ELF-1 (cell line): ENCODE results near the gene SLC37A3.
"Not testable (repeated sequence)": the region's sequence is repeated elsewhere in the genome, so short reads cannot be mapped to it uniquely, and the experiment has no call there.

Experiments
- DNase-seq: peaks from one replicate; pipeline ENCODE4 v3.0.0-alpha.2; 2016; ENCODE audit warnings: low read depth, low spot score

SLC37A3 gene

DNA sequence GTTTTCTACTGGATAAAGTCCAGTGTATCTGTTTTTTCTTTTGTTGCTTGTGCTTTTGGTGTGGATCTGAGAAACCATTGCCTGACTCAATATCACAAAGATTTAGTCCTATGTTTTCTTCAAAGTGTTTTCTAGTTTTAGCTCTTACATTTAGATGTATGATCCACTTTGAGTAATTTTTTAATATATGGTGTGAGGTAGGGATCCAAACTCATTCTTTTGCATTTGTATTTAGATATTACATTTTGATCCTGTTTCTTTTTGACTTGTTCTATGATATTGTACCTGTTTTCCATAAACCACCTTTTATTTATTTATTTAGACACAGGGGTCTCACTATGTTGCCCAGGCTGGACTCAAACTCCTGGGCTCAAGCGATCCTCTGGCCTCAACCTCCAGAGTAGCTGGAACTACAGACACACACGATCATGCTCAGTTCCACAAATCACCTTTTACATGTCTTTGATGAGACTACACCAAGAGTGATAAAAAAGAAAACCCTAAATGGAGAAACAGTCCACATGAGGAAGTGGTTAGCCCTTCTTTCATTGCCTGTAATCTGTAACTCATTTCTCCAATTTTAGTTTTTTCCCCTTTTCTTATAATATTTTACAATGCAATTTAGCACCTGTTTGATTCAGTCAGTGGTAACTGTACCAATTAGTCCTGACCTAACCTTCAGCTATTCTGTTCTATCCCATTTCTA lies 86.0 kb downstream of the SLC37A3 start:
- no peak for DNase-seq

DNA sequence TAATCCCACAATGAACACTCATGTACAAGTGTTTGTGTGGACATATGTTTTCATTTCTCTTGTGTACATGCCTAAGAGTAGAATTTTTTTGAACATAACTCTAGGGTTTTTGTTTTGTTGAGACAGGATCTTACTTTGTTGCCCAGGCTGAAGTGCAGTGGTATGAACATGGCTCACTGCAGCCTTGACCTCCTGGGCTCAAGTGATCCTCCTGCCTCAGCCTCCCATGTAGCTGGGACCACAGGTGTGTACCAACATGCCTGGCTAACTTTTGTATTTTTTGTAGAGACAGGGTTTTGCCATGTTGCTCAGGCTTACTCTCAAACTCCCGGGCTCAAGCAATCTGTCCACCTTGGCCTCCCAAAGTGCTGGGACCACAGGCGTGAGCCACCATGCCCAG lies 87.2 kb downstream of the SLC37A3 start:
- not testable (repeated sequence) for DNase-seq

DNA sequence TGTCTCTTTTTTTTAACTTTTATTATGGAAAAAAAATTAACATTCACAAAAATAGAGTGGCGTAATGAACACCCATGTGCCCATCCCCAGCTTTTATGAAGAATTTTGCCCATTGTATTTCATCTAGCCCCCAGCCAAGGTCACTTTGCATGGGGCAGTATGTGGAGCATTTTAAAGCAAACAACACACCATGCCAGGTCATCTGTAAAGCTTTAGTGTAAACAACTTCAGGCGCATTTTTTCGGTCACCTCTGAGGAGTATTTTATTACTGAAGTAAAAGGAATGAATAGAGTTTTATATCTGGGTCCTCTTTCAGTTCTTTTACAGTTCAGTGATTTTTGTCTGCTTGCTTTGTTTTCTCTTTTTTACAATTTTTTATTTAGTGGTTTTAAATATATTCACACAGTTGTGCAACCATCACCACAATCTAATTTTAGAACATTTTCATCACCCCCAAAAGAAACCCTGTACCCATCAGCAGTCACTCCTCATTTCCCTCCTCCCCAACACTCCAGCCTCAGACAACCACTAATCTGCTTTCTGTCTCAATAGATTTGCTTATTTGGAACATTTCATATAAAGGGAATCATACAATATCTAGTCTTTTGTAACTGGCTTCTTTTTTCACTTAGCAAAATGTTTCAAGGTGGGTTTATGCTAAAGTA lies 87.9 kb downstream of the SLC37A3 start:
- DNase-seq, result no peak

DNA sequence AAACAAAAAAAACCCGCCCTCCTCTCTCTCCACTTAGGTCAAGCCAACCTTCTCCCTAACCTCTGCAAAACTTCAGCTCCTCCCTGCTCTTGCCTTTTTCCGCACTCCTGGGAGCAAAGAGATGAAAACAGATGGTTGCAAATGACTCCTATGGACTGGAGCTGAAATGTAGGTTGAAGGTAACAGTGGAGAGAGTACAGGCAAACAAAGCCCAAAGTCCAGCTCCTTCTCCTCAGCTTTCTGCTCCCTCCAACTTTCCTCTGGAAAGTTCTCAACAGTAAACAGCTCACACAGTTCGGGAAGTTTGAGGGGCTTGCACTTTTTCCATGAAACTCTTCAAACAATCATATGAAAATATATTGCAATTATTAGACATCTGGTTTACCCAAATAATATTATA lies 90.3 kb downstream of the SLC37A3 start:
- no peak for DNase-seq

DNA sequence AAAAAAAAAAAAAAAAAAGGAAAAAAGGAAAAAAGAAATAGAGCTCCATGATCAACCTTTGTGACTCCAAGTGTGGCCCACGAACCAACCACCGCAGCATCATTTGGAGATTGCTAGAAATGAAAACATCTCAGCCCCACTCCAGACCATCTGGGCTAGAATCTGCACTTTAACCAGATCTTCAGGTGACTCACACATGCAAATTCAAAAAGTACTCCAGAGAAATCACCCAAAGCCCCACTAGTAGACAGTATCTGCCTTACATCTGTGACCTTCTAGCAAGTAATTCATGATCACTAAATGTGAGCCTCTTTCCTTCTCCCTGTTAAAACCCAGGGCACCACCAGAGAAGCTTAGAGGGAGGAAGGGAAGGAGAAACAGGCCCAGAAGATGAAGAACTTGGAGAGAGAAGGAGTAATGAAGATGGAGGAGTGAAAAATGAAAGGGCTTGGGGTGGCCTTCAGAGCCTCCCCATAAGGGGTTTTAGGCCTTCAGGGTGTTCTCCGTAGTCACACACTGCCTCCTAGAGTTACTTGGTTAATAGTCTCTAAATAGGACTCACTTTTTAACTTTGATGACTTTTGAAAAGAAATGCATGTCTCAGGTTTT lies 94.0 kb downstream of the SLC37A3 start:
- DNase-seq, result no peak

DNA sequence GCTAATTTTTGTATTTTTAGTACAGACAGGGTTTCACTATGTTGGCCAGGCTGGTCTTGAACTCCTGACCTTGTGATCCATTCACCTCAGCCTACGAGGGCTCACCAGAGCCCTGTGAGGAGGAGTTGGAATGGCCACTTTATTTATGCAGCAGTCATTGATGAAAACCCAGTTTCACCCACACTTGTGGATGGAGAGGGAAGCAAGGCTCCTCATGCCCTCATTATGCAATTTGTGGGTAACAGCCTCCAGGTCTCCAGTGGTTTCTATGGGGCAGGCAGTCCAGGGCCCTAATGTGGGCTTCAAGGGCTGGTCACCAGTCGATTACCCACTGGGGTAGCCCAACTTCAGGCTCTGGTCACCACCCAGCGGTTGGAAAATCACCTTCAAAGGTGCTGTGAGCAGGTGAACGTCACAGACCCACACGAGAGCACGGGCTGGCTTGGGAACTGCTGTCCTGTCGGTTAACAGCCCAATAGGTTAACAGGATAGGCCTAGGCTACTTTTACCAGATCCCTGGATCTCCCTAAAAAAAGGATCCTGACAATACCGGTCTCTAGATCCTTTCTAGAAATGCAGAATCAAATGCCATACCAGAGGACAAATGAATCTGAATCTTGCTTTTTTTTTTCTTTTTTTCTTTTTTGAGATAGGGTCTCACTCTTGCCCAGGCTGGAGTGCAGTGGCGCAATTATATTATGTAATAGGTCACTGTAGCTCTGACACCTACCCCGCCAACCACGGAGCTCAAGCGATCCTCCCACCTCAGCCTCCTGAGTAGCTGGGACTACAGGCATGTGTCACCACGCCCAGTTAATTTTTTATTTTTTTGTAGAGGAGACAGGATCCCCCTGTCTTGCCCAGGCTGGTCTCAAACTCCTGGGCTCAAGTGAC lies 97.8 kb downstream of the SLC37A3 start:
- DNase-seq, result no peak

DNA sequence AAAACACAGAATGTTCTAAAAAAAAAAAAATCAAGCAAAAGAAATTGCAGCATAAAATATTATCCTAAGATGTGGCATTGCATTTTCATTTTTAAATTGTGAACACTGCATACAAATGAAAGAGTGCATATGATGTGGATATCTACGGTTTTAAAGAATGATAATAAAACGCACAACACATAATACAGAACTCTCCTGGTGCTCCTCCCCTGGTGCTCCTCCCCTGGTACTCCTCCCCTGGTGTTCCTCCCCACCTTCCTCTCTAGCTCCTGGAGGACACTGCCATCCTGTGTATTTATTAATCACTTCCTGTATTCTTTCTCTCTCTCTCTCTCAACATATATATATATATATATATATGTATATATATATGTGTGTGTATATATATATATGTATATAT lies 100.1 kb downstream of the SLC37A3 start:
- no peak for DNase-seq

DNA sequence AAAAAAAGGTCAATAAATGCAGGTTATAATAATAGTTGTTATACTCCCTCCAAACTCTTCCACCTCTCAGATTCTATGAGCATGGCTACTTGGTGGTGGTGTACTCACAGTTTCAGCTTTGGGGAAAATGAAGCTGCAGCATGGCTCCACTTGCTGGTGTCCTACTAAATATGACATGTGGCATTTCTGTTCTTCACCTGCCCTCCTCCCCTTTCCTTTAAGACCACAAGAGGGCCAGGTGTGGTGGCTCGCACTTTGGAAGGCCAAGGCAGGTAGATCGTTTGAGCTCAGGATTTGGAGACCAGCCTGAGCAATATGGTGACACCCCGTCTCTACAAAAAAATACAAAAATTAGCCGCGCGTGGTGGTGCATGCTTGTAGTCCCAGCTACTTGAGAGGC lies 101.1 kb downstream of the SLC37A3 start:
- DNase-seq, result no peak

DNA sequence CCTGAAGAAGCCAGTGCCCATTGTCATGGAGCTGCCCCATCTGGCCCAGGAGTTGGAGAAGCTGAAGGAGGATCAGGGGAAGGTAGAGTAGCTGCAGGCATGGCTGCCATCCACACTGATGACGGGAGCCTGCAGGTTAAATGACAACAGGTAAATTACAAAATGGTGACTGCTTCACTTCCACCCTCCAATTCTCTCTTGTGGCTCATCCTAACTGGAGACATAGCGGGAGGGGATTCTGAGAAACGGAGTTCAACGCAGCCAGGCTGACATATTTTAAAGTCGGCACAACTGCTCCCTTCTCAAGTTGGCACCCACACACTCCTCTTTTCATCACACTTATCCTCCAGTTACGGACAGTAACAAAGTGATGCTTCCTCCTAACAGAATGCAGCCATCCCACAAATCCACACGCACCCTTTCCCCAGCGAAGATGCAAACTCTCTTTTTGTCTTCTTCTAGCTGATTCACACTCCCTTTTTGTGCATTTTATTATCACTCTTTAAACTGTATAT lies 103.0 kb downstream of the SLC37A3 start:
- no peak for DNase-seq

DNA sequence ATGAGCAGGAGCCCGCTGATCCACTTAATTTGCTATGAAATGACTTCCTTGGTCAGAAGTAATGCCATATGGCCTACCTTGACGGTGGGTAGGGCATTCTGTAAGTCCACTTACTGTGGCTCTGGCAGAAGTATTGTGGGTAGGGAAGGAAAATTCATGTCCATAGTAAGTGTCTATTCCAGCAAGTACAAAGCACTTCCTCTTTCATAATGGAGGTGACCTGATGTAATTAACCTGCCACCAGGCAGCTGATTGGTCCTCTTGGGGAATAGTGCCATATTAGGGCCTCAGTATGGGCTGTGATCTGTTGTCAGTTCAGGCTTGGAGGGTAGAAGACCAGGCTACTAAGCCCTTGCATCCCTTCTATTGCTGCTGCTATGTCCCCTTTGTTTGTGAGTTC lies 103.9 kb downstream of the SLC37A3 start:
- DNase-seq, result no peak

DNA sequence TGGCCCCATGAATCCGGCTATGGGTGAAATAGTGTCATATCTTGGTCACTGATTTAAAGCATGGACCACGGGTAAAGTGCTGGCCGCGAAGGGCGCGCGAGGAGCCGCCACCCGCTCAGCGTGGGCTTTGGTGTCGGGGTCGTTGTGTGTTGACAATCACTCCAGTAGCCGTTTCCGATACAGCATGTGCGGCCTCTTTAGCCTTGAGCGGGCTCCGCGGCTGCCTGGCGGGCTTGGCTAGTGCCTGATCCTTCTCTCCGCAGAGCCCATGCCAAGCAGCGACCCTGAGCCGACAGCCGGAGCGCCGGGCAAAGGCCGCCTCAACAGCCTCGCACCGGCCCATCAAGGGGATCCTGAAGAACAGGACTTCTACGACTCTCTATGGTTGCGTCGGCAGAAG lies 105.9 kb downstream of the SLC37A3 start:
- DNase-seq, result no peak

DNA sequence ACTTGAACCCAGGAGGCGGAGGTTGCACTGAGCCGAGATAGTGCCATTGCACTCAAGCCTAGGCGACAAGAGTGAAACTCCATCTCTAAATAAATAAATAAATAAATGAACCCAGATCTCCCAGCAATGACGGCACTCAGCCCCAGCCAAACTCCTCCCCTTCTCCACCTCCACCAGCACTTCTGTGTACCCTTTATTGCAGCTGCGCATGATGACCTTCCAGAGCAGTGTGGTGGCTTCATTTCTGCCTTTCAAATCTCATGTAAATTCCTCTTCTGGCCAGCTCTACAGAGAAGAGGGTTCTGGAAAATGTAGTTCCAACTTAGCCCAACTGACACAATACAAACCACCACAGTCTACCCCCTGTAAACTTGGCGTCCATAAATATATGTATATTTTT lies 108.5 kb downstream of the SLC37A3 start:
- DNase-seq, result no peak

DNA sequence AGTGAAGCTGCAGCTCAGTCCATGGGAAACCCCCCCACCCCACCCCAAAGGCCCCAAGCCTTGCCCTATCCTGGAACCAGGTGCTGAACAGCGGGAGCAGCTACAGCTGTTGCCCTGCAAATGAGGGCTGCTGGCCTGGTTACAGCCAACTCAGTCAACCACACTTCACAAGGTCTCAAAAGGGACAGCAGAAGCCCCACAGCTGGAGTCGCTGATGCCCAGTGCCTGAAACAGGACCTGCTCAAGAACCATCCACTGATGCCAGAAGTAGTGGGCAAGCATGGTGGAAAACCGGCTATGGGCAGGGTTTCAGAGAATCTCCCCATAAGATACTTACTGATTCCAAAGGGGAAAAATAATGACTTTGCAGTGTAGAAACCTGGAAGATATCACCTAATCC lies 110.3 kb downstream of the SLC37A3 start:
- DNase-seq, result no peak

DNA sequence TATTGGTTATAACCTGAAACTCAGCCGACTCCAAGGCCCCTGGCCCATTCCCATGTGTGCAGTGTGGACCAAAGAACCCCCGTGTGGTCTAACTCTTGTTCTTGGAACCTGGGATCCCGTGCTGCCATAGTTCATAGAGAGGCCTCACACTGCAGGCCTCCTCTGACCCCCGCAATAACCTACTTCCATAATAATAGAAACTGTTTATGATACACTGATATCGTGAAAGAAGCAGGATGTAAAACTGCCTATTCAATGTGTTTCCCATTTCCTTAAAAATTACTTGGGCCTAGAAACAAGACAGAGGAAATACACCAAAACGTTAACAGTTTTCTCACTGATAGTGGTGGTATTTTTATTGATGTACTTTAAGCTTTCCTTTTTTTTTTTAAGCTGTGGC lies 112.4 kb downstream of the SLC37A3 start:
- DNase-seq, result no peak

DNA sequence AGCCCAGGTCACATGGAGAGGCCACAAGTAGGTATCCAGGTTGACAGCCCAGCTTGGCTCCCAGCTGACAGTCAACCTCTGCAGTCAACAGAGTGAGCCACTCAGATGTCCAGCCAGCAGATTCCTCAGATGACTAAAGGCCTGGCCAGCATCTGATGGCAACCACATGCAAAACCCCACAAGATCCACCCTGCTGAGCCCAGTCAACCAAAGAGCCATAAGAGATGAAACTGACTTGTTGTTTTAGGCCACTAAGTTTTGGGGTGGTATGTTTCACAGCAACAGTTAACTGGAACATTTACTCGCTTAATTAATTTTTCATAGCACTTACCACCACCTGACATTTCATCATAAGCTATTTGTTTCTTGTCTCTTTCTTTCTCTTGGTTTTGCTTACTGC lies 114.3 kb downstream of the SLC37A3 start:
- no peak for DNase-seq
